BJ (cell line): ENCODE measurements around the gene C12orf42. TPM values are rescaled to one million over a fixed set of nuclear protein-coding genes. Genes with fewer than 3 reads are reported as not detected.

Experiments used
- CTCF ChIA-PET: fragments of 350-600 bp; formaldehyde crosslinking; extraction: SDS; loops from one replicate; lab custom pipeline; 2021; ENCODE audit warnings: antibody characterized with exemption, inconsistent platforms; lab: Yijun Ruan, JAX
- POLR2A ChIA-PET: fragments of 300-600 bp; sonication (Branson Sonifier 250); formaldehyde crosslinking; extraction: SDS; loops from one replicate; lab custom pipeline; 2021; ENCODE audit warnings: antibody characterized with exemption; lab: Charles Lee
- DNase-seq: peaks from one replicate; pipeline ENCODE4 v3.0.0-alpha.2; 2011; ENCODE audit warnings: low read depth
- H3K27me3 ChIP-seq: 2 replicates; pipeline ENCODE4 v1.6.0; 2011; ENCODE audit warnings: low read length; ENCODE audit not compliant: control insufficient read depth, insufficient read depth
- H3K36me3 ChIP-seq: 2 replicates; pipeline ENCODE4 v1.5.1; 2011; ENCODE audit warnings: low read length; ENCODE audit not compliant: control insufficient read depth, insufficient read depth
- H3K4me3 ChIP-seq: 2 replicates; pipeline ENCODE4 v1.5.1; 2011; ENCODE audit warnings: low read depth, mild to moderate bottlenecking, control low read depth, low read length
- polyA plus RNA-seq: library from polyadenylated mRNA; depleted of rRNA; stranded (reverse); fragments of >200 nt; gene quantifications from 2 replicates; pipeline ENCODE4 v1.2.3, GENCODE V29; 2011
- TF ChIP-seq, protein P1 (sequence below): IDR thresholded peaks from 2 replicates; pipeline ENCODE4 v1.5.1; 2011; ENCODE audit warnings: low read depth, mild to moderate bottlenecking, control low read depth, inconsistent platforms, low read length, moderate library complexity; ENCODE audit not compliant: insufficient read depth

Gene C12orf42
- polyA plus RNA-seq, 1 experiment = not detected

DNA sequence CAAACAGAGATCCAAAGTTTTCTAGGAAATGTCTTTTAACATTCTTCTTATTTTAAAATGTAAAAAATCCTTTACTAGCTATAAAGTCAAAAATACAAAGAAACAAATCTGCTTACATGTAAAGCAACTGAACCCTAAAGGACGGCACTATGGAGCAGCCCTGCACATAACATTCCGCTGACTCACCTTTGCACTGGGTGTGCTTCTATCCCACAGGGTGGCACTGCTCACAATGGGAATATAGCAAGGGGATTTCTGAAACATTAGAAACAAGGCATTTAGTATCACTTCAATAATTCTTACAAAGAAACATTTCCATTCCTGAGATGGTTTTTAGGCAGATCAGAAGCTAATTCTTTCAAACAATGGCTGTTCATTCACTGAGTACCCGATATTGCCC lies 94.3 kb downstream of the C12orf42 start:
- TF ChIP-seq, protein P1, sequence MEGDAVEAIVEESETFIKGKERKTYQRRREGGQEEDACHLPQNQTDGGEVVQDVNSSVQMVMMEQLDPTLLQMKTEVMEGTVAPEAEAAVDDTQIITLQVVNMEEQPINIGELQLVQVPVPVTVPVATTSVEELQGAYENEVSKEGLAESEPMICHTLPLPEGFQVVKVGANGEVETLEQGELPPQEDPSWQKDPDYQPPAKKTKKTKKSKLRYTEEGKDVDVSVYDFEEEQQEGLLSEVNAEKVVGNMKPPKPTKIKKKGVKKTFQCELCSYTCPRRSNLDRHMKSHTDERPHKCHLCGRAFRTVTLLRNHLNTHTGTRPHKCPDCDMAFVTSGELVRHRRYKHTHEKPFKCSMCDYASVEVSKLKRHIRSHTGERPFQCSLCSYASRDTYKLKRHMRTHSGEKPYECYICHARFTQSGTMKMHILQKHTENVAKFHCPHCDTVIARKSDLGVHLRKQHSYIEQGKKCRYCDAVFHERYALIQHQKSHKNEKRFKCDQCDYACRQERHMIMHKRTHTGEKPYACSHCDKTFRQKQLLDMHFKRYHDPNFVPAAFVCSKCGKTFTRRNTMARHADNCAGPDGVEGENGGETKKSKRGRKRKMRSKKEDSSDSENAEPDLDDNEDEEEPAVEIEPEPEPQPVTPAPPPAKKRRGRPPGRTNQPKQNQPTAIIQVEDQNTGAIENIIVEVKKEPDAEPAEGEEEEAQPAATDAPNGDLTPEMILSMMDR = no peak
- no peaks in the 10 kb centered on the region for H3K27me3 ChIP-seq
- H3K36me3 ChIP-seq = no peaks in the 10 kb centered on the region
- POLR2A ChIA-PET = no interaction called here
- CTCF ChIA-PET = no interaction called here
- no peak for DNase-seq
- no peak overlapping the region for H3K4me3 ChIP-seq

DNA sequence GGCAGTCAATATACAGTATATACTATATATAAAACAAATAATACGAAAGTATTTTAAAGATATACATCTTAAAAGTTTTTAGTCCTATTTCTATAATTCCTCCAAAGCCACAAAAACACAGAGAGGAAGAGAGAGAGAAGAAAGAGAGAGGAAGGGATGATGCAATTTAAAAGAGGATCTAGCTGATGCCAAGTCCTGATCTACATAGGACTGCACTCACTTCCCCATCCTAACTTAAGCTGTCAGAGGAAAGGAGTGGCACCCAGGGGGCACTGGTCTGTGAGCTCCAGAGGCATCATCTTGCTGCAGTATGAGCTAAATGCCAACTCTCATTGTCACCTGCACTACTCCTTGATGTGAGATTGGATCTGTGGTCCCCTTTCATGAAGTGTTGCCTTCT lies 95.8 kb downstream of the C12orf42 start:
- ChIA-PET CTCF (no interaction called here), POLR2A (no interaction called here)
- DNase-seq = no peak
- Histone ChIP-seq H3K36me3 (no peaks in the 10 kb centered on the region), H3K27me3 (no peaks in the 10 kb centered on the region), H3K4me3 (no peak overlapping the region)
- TF ChIP-seq, protein P1 = no peak

DNA sequence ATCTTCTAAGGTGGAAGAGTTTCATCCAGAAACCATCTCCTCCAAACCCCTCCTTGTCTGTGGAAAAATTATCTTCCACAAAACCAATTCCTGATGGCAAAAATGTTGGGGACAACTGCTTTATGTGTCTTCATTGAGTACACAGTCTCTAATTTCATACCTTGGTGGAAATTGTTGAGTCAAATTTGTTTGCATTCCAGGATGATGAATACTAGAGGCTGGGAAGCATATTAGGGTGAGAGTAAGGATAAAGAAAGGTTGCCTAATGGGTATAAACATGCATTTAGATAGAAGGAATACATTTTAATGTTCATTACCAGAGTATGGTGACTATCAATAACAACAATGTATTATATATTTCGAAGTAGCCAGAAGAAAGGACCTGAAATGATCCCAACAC lies 98.2 kb downstream of the C12orf42 start:
- POLR2A ChIA-PET = no interaction called here
- TF ChIP-seq, protein P1 = no peak
- no peak overlapping the region for H3K4me3 ChIP-seq
- CTCF ChIA-PET = no interaction called here
- H3K27me3 ChIP-seq = no peaks in the 10 kb centered on the region
- H3K36me3 ChIP-seq = no peaks in the 10 kb centered on the region
- no peak for DNase-seq

DNA sequence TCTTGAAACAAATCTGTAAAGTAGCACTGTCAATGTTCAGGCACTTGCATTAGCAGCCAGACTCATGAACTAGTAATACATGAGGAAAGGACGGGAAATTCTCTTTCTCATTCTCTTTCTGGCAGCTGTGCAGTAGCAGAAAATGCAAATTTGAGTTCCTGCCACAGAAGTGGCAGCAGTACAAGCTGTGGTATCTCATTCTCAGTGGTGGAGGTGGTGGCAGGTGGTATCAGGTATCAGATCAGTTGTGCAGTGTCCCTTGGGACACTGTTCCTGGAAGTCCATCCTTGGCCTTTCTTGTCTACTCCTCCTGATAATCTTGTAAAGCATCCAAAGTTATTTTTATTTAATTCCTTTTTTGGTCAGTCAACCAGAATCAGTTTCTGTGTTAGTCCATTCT lies 103.0 kb downstream of the C12orf42 start:
- ChIA-PET POLR2A (no interaction called here), CTCF (no interaction called here)
- H3K4me3 ChIP-seq = no peak overlapping the region
- TF ChIP-seq, protein P1 = no peak
- no peak for DNase-seq
- H3K27me3 ChIP-seq = no peaks in the 10 kb centered on the region
- H3K36me3 ChIP-seq = no peaks in the 10 kb centered on the region

DNA sequence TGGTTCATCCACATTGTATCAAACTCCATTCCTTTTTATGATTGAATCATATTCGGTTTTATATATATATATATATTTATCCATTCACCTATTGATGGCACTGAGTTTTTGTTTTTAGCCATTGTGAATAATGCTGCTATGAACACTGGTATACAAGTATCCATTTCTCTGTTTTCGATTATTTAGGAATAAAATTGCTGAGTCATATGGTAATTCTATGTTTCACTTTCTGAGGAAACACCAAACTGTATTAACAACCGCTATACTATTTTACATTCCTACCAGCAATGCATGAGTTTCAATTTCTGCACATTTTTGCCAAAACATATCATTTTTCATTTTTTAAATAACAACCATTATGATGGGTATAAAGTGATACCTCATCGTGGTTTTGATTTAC lies 104.7 kb downstream of the C12orf42 start:
- ChIA-PET POLR2A (no interaction called here), CTCF (no interaction called here)
- DNase-seq = no peak
- TF ChIP-seq, protein P1 = no peak
- H3K27me3 ChIP-seq = no peaks in the 10 kb centered on the region
- H3K4me3 ChIP-seq = no peak overlapping the region
- H3K36me3 ChIP-seq = no peaks in the 10 kb centered on the region
